ENCODE measurements around the gene PCDHGA11.
"Not testable (repeated sequence)": the region's sequence is repeated elsewhere in the genome, so short reads cannot be mapped to it uniquely, and the experiment has no call there.

The PCDHGA11 gene

GRCh38 chr5:141420855-141421488, at the start of gene PCDHGA11:
Gene PCDHGA11 (plus strand): TSS chr5:141421051. CDS start chr5:141421228, 177 bp downstream.
- H3K4me3 ChIP-seq (ENCODE audit: low read length) = no peak within 1 kb of the TSS
- peaks cover 13% of the 10 kb centered on the region for H3K27me3 ChIP-seq (ENCODE audit: control insufficient read depth, insufficient read depth, low read length)
- H3K9me3 ChIP-seq (ENCODE audit: control insufficient read depth, low read length) = peaks cover 46% of the 10 kb centered on the region
- H3K36me3 ChIP-seq (ENCODE audit: control insufficient read depth, insufficient read depth, low read length) = no peaks in the 10 kb centered on the region
- no peak within 1 kb of the TSS for H3K9ac ChIP-seq (ENCODE audit: low read length)
- H3K4me1 ChIP-seq (ENCODE audit: control insufficient read depth, insufficient read depth, low read length) = no peaks in the 10 kb centered on the region

DNA sequence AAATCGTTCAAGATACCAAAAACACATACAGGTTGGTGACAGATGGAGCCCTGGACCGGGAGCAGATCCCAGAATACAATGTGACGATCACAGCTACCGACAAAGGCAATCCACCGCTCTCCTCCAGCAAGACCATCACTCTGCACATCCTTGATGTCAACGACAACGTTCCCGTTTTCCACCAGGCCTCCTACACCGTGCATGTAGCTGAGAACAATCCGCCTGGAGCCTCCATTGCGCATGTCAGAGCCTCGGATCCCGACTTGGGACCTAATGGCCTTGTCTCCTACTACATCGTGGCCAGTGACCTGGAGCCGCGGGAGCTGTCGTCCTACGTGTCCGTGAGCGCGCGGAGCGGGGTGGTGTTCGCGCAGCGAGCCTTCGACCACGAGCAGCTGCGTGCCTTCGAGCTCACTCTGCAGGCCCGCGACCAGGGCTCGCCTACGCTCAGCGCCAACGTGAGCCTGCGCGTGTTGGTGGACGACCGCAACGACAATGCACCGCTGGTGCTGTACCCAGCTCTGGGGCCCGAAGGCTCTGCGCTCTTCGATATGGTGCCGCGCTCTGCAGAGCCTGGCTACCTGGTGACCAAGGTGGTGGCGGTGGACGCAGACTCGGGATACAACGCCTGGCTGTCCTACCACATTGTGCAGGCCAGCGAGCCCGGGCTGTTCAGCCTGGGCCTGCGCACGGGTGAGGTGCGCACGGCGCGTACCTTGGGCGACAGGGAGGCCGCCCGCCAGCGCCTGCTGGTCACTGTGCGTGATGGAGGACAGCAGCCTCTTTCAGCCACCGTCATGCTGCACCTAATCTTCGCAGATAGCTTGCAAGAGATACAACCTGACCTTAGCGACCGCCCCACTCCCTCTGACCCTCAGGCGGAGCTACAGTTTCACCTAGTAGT, 49.0 kb upstream of the PCDHGA11 start:
- H3K4me3 ChIP-seq (ENCODE audit: low read length) = no peak overlapping the region
- H3K9ac ChIP-seq (ENCODE audit: low read length) = no peak overlapping the region
- H3K4me1 ChIP-seq (ENCODE audit: control insufficient read depth, insufficient read depth, low read length) = no peaks in the 10 kb centered on the region
- H3K9me3 ChIP-seq (ENCODE audit: control insufficient read depth, low read length) = peaks cover 18% of the 10 kb centered on the region
- peaks cover 24% of the 10 kb centered on the region for H3K27me3 ChIP-seq (ENCODE audit: control insufficient read depth, insufficient read depth, low read length)
- H3K36me3 ChIP-seq (ENCODE audit: control insufficient read depth, insufficient read depth, low read length) = no peaks in the 10 kb centered on the region

DNA sequence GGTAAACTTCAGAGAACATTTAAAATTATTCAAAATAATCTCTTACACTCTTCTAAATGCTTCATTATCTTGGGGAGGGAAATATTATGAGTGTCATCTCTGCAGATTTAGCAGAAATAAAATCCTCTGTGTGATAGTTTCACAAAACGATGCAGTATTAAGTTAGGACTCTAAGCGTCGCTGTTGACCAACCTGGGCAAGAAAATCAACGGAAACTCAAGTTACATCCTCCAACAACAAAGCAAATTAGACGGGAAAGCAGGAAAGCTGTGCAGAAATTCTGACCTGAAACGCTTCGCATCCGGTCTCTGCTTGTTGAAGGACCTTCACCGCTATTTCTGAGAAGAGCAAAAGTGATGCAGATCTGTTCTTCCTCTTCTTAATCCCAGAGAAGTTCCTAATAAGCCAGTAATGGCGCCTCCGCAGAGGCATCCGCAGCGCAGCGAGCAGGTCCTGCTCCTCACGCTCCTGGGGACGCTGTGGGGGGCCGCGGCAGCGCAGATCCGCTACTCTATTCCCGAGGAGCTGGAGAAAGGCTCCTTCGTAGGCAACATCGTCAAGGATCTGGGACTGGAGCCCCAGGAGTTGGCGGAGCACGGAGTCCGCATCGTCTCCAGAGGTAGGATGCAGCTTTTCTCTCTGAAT, 47.1 kb upstream of the PCDHGA11 start, which contains the start of gene PCDHGA6:
Gene PCDHGA6, plus strand, starts transcription at position 219 of the 645 bp plus-strand sequence. Its CDS starts 193 bp downstream, at position 412.
- Histone ChIP-seq H3K4me3 (ENCODE audit: low read length) (no peak within 1 kb of the TSS), H3K9me3 (ENCODE audit: control insufficient read depth, low read length) (peaks cover 18% of the 10 kb centered on the region), H3K4me1 (ENCODE audit: control insufficient read depth, insufficient read depth, low read length) (no peaks in the 10 kb centered on the region), H3K9ac (ENCODE audit: low read length) (no peak within 1 kb of the TSS), H3K27me3 (ENCODE audit: control insufficient read depth, insufficient read depth, low read length) (peaks cover 24% of the 10 kb centered on the region), H3K36me3 (ENCODE audit: control insufficient read depth, insufficient read depth, low read length) (no peaks in the 10 kb centered on the region)

DNA sequence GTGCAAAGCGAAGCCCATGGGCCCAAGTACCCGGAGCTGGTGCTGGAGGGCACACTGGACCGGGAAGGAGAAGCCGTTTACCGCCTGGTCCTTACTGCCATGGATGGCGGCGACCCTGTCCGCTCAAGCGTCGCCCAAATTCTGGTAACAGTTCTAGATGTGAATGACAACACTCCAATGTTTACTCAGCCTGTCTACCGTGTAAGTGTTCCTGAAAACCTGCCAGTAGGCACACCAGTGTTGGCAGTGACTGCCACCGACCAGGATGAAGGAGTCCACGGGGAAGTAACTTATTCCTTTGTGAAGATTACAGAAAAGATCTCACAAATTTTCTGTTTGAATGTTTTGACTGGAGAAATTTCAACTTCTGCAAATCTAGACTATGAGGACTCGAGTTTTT, 46.2 kb upstream of the PCDHGA11 start:
- Histone ChIP-seq H3K9me3 (ENCODE audit: control insufficient read depth, low read length) (peaks cover 18% of the 10 kb centered on the region), H3K4me1 (ENCODE audit: control insufficient read depth, insufficient read depth, low read length) (no peaks in the 10 kb centered on the region), H3K4me3 (ENCODE audit: low read length) (no peak overlapping the region), H3K27me3 (ENCODE audit: control insufficient read depth, insufficient read depth, low read length) (peaks cover 24% of the 10 kb centered on the region), H3K9ac (ENCODE audit: low read length) (no peak overlapping the region), H3K36me3 (ENCODE audit: control insufficient read depth, insufficient read depth, low read length) (no peaks in the 10 kb centered on the region)

DNA sequence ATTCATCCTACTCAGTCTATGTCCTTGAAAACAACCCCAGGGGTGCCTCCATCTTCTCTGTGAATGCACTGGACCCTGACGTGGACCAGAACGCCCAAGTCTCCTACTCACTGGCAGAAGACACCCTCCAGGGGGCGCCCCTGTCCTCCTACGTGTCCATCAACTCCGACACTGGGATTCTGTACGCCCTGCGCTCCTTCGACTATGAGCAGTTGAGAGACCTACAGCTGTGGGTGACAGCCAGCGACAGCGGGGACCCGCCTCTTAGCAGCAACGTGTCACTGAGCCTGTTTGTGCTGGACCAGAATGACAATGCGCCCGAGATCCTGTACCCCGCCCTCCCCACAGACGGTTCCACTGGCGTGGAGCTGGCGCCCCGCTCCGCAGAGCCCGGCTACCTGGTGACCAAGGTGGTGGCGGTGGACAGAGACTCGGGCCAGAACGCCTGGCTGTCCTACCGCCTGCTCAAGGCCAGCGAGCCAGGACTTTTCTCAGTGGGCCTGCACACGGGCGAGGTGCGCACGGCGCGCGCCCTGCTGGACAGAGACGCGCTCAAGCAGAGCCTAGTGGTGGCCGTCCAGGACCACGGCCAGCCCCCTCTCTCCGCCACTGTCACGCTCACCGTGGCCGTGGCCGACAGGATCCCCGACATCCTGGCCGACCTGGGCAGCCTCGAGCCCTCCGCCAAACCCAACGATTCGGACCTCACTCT, 45.3 kb upstream of the PCDHGA11 start:
- not testable (repeated sequence) for H3K9ac ChIP-seq (ENCODE audit: low read length); H3K4me1 ChIP-seq (ENCODE audit: control insufficient read depth, insufficient read depth, low read length); H3K4me3 ChIP-seq (ENCODE audit: low read length); H3K36me3 ChIP-seq (ENCODE audit: control insufficient read depth, insufficient read depth, low read length)
- Histone ChIP-seq H3K9me3 (ENCODE audit: control insufficient read depth, low read length) (peaks cover 18% of the 10 kb centered on the region), H3K27me3 (ENCODE audit: control insufficient read depth, insufficient read depth, low read length) (peaks cover 17% of the 10 kb centered on the region)

DNA sequence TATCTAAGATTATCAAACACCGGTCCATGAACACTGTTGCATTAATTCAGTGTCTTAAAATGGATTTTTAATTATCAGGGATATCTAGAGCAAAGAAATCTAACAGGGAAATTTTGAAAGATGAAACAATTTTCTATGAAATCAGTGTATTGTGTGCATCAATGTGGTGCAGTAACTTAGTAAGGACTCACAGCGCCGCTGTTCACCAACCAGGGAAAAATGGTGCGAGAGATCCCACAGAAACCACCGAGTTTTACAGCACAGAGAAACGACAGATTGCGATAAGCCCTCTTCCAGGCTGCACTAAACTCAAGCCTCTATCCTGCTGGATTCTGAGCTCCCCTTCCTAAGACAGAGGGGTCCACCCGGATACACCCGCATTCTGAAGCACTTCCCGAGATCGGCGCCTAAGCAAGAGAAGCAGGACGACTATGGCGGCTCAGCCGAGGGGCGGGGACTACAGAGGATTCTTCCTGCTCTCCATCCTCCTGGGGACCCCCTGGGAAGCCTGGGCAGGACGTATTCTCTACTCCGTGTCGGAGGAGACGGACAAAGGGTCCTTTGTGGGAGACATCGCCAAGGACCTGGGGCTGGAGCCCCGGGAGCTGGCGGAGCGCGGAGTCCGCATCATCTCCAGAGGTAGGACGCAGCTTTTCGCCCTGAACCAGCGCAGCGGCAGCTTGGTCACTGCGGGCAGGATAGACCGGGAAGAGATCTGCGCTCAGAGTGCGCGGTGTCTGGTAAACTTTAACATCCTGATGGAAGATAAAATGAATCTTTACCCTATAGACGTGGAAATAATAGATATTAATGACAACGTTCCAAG, 38.2 kb upstream of the PCDHGA11 start, which contains the start of gene PCDHGA7:
Gene PCDHGA7, plus strand, starts transcription at position 274 of the 826 bp plus-strand sequence. Its CDS starts 158 bp downstream, at position 432.
- Histone ChIP-seq H3K9ac (ENCODE audit: low read length) (no peak within 1 kb of the TSS), H3K27me3 (ENCODE audit: control insufficient read depth, insufficient read depth, low read length) (peaks cover 15% of the 10 kb centered on the region), H3K9me3 (ENCODE audit: control insufficient read depth, low read length) (peaks cover 15% of the 10 kb centered on the region), H3K4me3 (ENCODE audit: low read length) (peak within 1 kb of the TSS; percentile 41), H3K36me3 (ENCODE audit: control insufficient read depth, insufficient read depth, low read length) (no peaks in the 10 kb centered on the region), H3K4me1 (ENCODE audit: control insufficient read depth, insufficient read depth, low read length) (no peaks in the 10 kb centered on the region)

GRCh38 chr5:141383345-141383744, 37.5 kb upstream of the PCDHGA11 start:
- H3K4me3 ChIP-seq (ENCODE audit: low read length) = no peak overlapping the region
- peaks cover 17% of the 10 kb centered on the region for H3K9me3 ChIP-seq (ENCODE audit: control insufficient read depth, low read length)
- H3K9ac ChIP-seq (ENCODE audit: low read length) = no peak overlapping the region
- H3K36me3 ChIP-seq (ENCODE audit: control insufficient read depth, insufficient read depth, low read length) = no peaks in the 10 kb centered on the region
- no peaks in the 10 kb centered on the region for H3K4me1 ChIP-seq (ENCODE audit: control insufficient read depth, insufficient read depth, low read length)
- peaks cover 17% of the 10 kb centered on the region for H3K27me3 ChIP-seq (ENCODE audit: control insufficient read depth, insufficient read depth, low read length)

GRCh38 chr5:141384471-141385267, 36.2 kb upstream of the PCDHGA11 start:
- peaks cover 28% of the 10 kb centered on the region for H3K27me3 ChIP-seq (ENCODE audit: control insufficient read depth, insufficient read depth, low read length)
- H3K9ac ChIP-seq (ENCODE audit: low read length) = no peak overlapping the region
- no peaks in the 10 kb centered on the region for H3K4me1 ChIP-seq (ENCODE audit: control insufficient read depth, insufficient read depth, low read length)
- H3K4me3 ChIP-seq (ENCODE audit: low read length) = no peak overlapping the region
- H3K9me3 ChIP-seq (ENCODE audit: control insufficient read depth, low read length) = peaks cover 23% of the 10 kb centered on the region
- H3K36me3 ChIP-seq (ENCODE audit: control insufficient read depth, insufficient read depth, low read length) = no peaks in the 10 kb centered on the region

DNA sequence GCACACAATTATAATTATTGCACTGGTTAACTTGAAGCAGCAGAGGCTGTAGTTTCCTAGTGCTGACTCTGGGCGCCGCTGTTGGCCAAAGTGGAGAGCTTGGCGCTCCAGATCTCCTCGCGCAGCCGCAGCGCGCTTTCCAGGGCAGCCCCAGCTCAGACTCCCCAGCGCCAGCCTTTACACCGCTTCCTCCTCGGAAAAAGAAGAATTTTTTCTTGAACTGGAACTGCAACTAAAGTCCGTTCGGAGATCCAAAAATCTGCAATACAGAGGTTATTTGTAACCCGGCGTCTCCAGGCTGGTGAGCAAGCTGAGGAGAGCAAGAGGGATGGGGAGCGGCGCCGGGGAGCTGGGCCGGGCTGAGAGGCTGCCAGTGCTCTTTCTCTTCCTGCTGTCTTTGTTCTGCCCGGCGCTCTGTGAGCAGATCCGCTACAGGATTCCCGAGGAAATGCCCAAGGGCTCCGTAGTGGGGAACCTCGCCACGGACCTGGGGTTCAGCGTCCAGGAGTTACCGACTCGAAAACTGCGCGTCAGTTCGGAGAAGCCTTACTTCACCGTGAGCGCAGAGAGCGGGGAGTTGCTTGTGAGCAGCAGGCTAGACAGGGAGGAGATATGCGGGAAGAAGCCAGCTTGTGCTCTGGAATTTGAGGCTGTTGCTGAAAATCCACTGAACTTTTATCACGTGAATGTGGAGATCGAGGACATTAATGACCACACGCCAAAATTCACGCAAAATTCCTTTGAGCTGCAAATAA, 33.1 kb upstream of the PCDHGA11 start, which contains the start of gene PCDHGB4:
Gene PCDHGB4, plus strand, starts transcription at position 142 of the 755 bp plus-strand sequence. Its CDS starts 187 bp downstream, at position 329.
- Histone ChIP-seq H3K27me3 (ENCODE audit: control insufficient read depth, insufficient read depth, low read length) (peaks cover 27% of the 10 kb centered on the region), H3K9me3 (ENCODE audit: control insufficient read depth, low read length) (peaks cover 23% of the 10 kb centered on the region)
- H3K4me1 ChIP-seq (ENCODE audit: control insufficient read depth, insufficient read depth, low read length); H3K9ac ChIP-seq (ENCODE audit: low read length); H3K4me3 ChIP-seq (ENCODE audit: low read length); H3K36me3 ChIP-seq (ENCODE audit: control insufficient read depth, insufficient read depth, low read length): not testable (repeated sequence)

GRCh38 chr5:141388661-141389060, 32.2 kb upstream of the PCDHGA11 start:
- no peaks in the 10 kb centered on the region for H3K36me3 ChIP-seq (ENCODE audit: control insufficient read depth, insufficient read depth, low read length)
- H3K9ac ChIP-seq (ENCODE audit: low read length) = no peak overlapping the region
- no peak overlapping the region for H3K4me3 ChIP-seq (ENCODE audit: low read length)
- peaks cover 20% of the 10 kb centered on the region for H3K27me3 ChIP-seq (ENCODE audit: control insufficient read depth, insufficient read depth, low read length)
- H3K4me1 ChIP-seq (ENCODE audit: control insufficient read depth, insufficient read depth, low read length) = no peaks in the 10 kb centered on the region
- peaks cover 14% of the 10 kb centered on the region for H3K9me3 ChIP-seq (ENCODE audit: control insufficient read depth, low read length)
